Measurements from ENCODE around the gene OR10G4. TPM values are rescaled to one million over a fixed set of nuclear protein-coding genes. Genes with fewer than 3 reads are reported as not detected.
A peak's percentile ranks its signal among the peaks of the same experiment; 100 is the strongest.

The OR10G4 gene
- total and polyA plus RNA-seq, 4 donors: not detected

- no peak within 1 kb of the TSS for H3K27ac ChIP-seq (ENCODE audit: low read depth in 1 of 2, low read length in 1 of 2)
- H3K4me3 ChIP-seq: no peak within 1 kb of the TSS
- 71 to 82% methylated on average over 2 of the region's 2 CpGs for WGBS, 2 donors
- TF ChIP-seq CTCF (IDR thresholded peaks at IDR 0.05; ENCODE audit: control extremely low read depth, extremely low read depth): no peak
- H3K4me1 ChIP-seq (ENCODE audit: control insufficient read depth in 5 of 5, insufficient read depth in 5 of 5, low read length in 5 of 5): no peaks in the 10 kb centered on the region
- no peak within 1 kb of the TSS for H3K9ac ChIP-seq (ENCODE audit: insufficient read depth in 1 of 2, low read length in 2 of 2)
- H3K36me3 ChIP-seq (ENCODE audit: control insufficient read depth in 4 of 4, insufficient read depth in 4 of 4, low read length in 4 of 4): no peaks in the 10 kb centered on the region
- no peaks in the 10 kb centered on the region for H3K27me3 ChIP-seq (ENCODE audit: control insufficient read depth in 3 of 3, insufficient read depth in 3 of 3, low read length in 2 of 3)
- DNase-seq: no peak
- H3K9me3 ChIP-seq (ENCODE audit: control insufficient read depth in 4 of 4, insufficient read depth in 3 of 4, low read length in 3 of 4): no peaks in the 10 kb centered on the region
- ATAC-seq (ENCODE audit: insufficient read depth, low FRiP score): no peak
Observed at GRCh38 chr11:124026498-124026897, 13.7 kb downstream of the OR10G4 start, which contains the start of gene OR10G8. OR10G8 (plus strand) TSS chr11:124026798; CDS start chr11:124029623, 2,825 bp downstream.

- TF ChIP-seq CTCF (IDR thresholded peaks at IDR 0.05; ENCODE audit: control extremely low read depth, extremely low read depth): no peak
- ATAC-seq (ENCODE audit: insufficient read depth, low FRiP score): no peak
- Histone ChIP-seq H3K27ac (ENCODE audit: low read depth in 1 of 2, low read length in 1 of 2) (no peak overlapping the region), H3K36me3 (ENCODE audit: control insufficient read depth in 4 of 4, insufficient read depth in 4 of 4, low read length in 4 of 4) (no peaks in the 10 kb centered on the region), H3K9ac (ENCODE audit: insufficient read depth in 1 of 2, low read length in 2 of 2) (no peak overlapping the region), H3K9me3 (ENCODE audit: control insufficient read depth in 4 of 4, insufficient read depth in 3 of 4, low read length in 3 of 4) (no peaks in the 10 kb centered on the region), H3K27me3 (ENCODE audit: control insufficient read depth in 3 of 3, insufficient read depth in 3 of 3, low read length in 2 of 3) (no peaks in the 10 kb centered on the region), H3K4me1 (ENCODE audit: control insufficient read depth in 5 of 5, insufficient read depth in 5 of 5, low read length in 5 of 5) (no peaks in the 10 kb centered on the region), H3K4me3 (no peak overlapping the region)
- WGBS, 2 donors: 74 to 75% methylated on average over 1 of the region's 1 CpG
- peak in 2 of 3 donors; percentile 2 to 14 for DNase-seq
Observed at GRCh38 chr11:124036666-124037065, 23.9 kb downstream of the OR10G4 start.

- no peak for DNase-seq
- Histone ChIP-seq H3K27me3 (ENCODE audit: control insufficient read depth in 3 of 3, insufficient read depth in 3 of 3, low read length in 2 of 3) (no peaks in the 10 kb centered on the region), H3K27ac (ENCODE audit: low read depth in 1 of 2, low read length in 1 of 2) (no peak overlapping the region), H3K36me3 (ENCODE audit: control insufficient read depth in 4 of 4, insufficient read depth in 4 of 4, low read length in 4 of 4) (no peaks in the 10 kb centered on the region), H3K9me3 (ENCODE audit: control insufficient read depth in 4 of 4, insufficient read depth in 3 of 4, low read length in 3 of 4) (no peaks in the 10 kb centered on the region), H3K4me1 (ENCODE audit: control insufficient read depth in 5 of 5, insufficient read depth in 5 of 5, low read length in 5 of 5) (no peaks in the 10 kb centered on the region), H3K9ac (ENCODE audit: insufficient read depth in 1 of 2, low read length in 2 of 2) (no peak overlapping the region), H3K4me3 (no peak overlapping the region)
- 78 to 86% methylated on average over 9 of the region's 9 CpGs for WGBS, 2 donors
- ATAC-seq (ENCODE audit: insufficient read depth, low FRiP score): no peak
- no peak for TF ChIP-seq CTCF (IDR thresholded peaks at IDR 0.05; ENCODE audit: control extremely low read depth, extremely low read depth)
Observed at GRCh38 chr11:124039557-124039956, 26.8 kb downstream of the OR10G4 start.

GRCh38 chr11:124041254-124041653, 28.5 kb downstream of the OR10G4 start, which contains the start of gene OR10G7:
OR10G7 (minus strand) TSS chr11:124041325; CDS start chr11:124039001, 2,324 bp downstream.
- Histone ChIP-seq H3K27ac (ENCODE audit: low read depth in 1 of 2, low read length in 1 of 2) (no peak within 1 kb of the TSS), H3K4me3 (no peak within 1 kb of the TSS), H3K36me3 (ENCODE audit: control insufficient read depth in 4 of 4, insufficient read depth in 4 of 4, low read length in 4 of 4) (no peaks in the 10 kb centered on the region), H3K9ac (ENCODE audit: insufficient read depth in 1 of 2, low read length in 2 of 2) (no peak within 1 kb of the TSS), H3K9me3 (ENCODE audit: control insufficient read depth in 4 of 4, insufficient read depth in 3 of 4, low read length in 3 of 4) (no peaks in the 10 kb centered on the region), H3K4me1 (ENCODE audit: control insufficient read depth in 5 of 5, insufficient read depth in 5 of 5, low read length in 5 of 5) (no peaks in the 10 kb centered on the region), H3K27me3 (ENCODE audit: control insufficient read depth in 3 of 3, insufficient read depth in 3 of 3, low read length in 2 of 3) (no peaks in the 10 kb centered on the region)
- DNase-seq: peak in 1 of 3 donors; percentile 0
- 6 to 20% methylated on average over 1 of the region's 1 CpG for WGBS, 2 donors
- no peak for ATAC-seq (ENCODE audit: insufficient read depth, low FRiP score)
- TF ChIP-seq CTCF (IDR thresholded peaks at IDR 0.05; ENCODE audit: control extremely low read depth, extremely low read depth): no peak
